HepG2 (cell line): ENCODE data around the gene KCNJ4. TPM values are rescaled to one million over a fixed set of nuclear protein-coding genes. Genes with fewer than 3 reads are reported as not detected.

Experiments
- HDAC2 ChIP-seq: sonication (generic); formaldehyde crosslinking; IDR thresholded peaks from 2 replicates; pipeline ENCODE4 v1.4.0; 2020; ENCODE audit warnings: missing genetic modification reagents
- HNF4A ChIP-seq: sonication (generic); formaldehyde crosslinking; IDR thresholded peaks from 2 replicates; pipeline ENCODE4 v1.4.0; 2020; ENCODE audit warnings: missing genetic modification reagents
- KDM1A ChIP-seq: IDR thresholded peaks from 2 replicates; pipeline ENCODE4 v1.6.1; 2016; ENCODE audit warnings: missing compliant biosample characterization
- STAG1 ChIP-seq: sonication (generic); formaldehyde crosslinking; IDR thresholded peaks from 2 replicates; pipeline ENCODE4 v1.4.0; 2020; ENCODE audit warnings: missing genetic modification reagents
- TRIM24 ChIP-seq: sonication (generic); formaldehyde crosslinking; IDR thresholded peaks from 2 replicates; pipeline ENCODE4 v1.8.0; 2022; ENCODE audit warnings: mild to moderate bottlenecking, missing genetic modification reagents
- ZMYM3 ChIP-seq: sonication (generic); formaldehyde crosslinking; IDR thresholded peaks from 2 replicates; pipeline ENCODE4 v1.5.1; 2020; ENCODE audit warnings: mild to moderate bottlenecking, missing genetic modification reagents
- ZNF619 ChIP-seq: sonication (generic); formaldehyde crosslinking; IDR thresholded peaks from 2 replicates; pipeline ENCODE4 v1.4.0; 2020; ENCODE audit warnings: mild to moderate bottlenecking, missing genetic modification reagents
- ZNF629 ChIP-seq: sonication (generic); formaldehyde crosslinking; conservative IDR thresholded peaks from 2 replicates; pipeline ENCODE4 v1.5.0; 2020; ENCODE audit warnings: missing genetic modification reagents
- ZNF768 ChIP-seq: sonication (generic); formaldehyde crosslinking; IDR thresholded peaks from 2 replicates; pipeline ENCODE4 v1.4.0; 2020; ENCODE audit warnings: missing genetic modification reagents
- polyA plus RNA-seq, 8 experiments: library from polyadenylated mRNA; depleted of rRNA in 3 of 8; stranded (reverse) in 7 of 8; unstranded in 1 of 8; fragments of >200 nt; fragmentation: Illumina TruSeq in 4 of 8; extraction: Trizol in 4 of 8; gene quantifications; 2 replicates each; pipeline versions ENCODE4 v1.2.1 to v1.2.3, GENCODE V29; 2011 to 2016; ENCODE audit warnings: low read depth in 4 of 8, missing spikeins in 1 of 8, mixed read lengths in 1 of 8; ENCODE audit not compliant: insufficient read depth in 1 of 8
- total RNA-seq, 5 experiments: library from RNA; depleted of rRNA; stranded (reverse); fragments of >200 nt; fragmentation: Illumina TruSeq; extraction: Trizol; gene quantifications; 2 replicates each; pipeline ENCODE4 v1.2.3, GENCODE V29; 2016; ENCODE audit warnings: low read depth in 1 of 5
- TF ChIP-seq, protein P1 (sequence below): sonication (generic); formaldehyde crosslinking; IDR thresholded peaks from 2 replicates; pipeline ENCODE4 v1.9.0; 2022; ENCODE audit warnings: missing genetic modification reagents, mild to moderate bottlenecking, borderline replicate concordance
- TF ChIP-seq, protein P2 (sequence below): sonication (generic); formaldehyde crosslinking; IDR thresholded peaks from 2 replicates; pipeline ENCODE4 v1.5.0; 2020; ENCODE audit warnings: mild to moderate bottlenecking, missing genetic modification reagents
- TF ChIP-seq, protein P3 (sequence below): sonication (generic); formaldehyde crosslinking; IDR thresholded peaks from 2 replicates; pipeline ENCODE4 v1.4.0; 2020; ENCODE audit warnings: missing genetic modification reagents
- TF ChIP-seq, protein P4 (sequence below): sonication (generic); formaldehyde crosslinking; IDR thresholded peaks from 2 replicates; pipeline ENCODE4 v1.5.0; 2020; ENCODE audit warnings: mild to moderate bottlenecking, missing genetic modification reagents
- TF ChIP-seq, protein P5 (sequence below), 2 experiments: sonication (generic) in 1 of 2; formaldehyde crosslinking in 1 of 2; IDR thresholded peaks; 2 replicates each; pipeline versions ENCODE4 v1.5.1 to v1.6.1; 2011 to 2020; ENCODE audit warnings: borderline replicate concordance in 1 of 2, low read depth in 1 of 2, low read length in 1 of 2, mild to moderate bottlenecking in 1 of 2, missing genetic modification reagents in 1 of 2, moderate library complexity in 1 of 2
- TF ChIP-seq, protein P6 (sequence below): sonication (generic); formaldehyde crosslinking; IDR thresholded peaks from 2 replicates; pipeline ENCODE4 v1.5.1; 2020; ENCODE audit warnings: missing genetic modification reagents, mild to moderate bottlenecking, borderline replicate concordance

KCNJ4 gene
- total and polyA plus RNA-seq, 2 of the 13 experiments (the other 11 are each of a cell fraction or from before 2014, with no cell fraction given): not detected

DNA sequence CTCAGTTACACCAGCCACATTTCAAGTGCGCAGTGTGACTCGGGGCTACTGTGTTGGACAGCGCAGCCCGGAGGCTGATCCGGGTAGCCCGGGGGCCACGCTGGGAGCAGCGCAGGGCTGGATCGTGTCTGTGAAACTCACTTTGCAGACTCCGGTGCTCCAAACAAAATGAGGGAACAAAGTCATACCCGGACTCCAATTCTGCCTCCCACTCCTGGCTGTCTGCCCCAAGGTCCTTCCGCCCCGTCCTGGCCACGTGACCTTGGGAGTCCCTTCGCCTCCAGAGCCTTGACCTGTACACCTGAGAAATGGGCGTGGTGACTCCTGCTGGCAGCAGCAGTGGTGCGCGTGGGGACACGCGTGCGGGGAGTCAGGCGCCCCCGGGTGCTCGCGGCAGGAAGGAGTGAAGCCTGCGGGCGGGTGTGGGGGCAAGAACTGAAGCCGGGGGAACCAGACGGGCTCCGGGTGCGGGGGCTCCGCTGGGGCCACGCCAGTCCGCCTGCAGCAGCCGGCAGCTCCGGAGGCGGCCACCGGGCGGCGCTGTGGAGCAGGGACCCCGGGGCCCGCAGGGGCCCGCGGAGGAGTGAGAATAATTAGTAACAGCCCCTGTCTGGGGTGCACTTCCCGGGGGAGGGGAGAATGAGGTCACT, 42.4 kb downstream of the KCNJ4 start (continued):
- TF ChIP-seq ZNF619 (CRISPR knock-in tag) (0 out of 2 replicates have a peak, but pooled peaks have one; percentile 47), HDAC2 (CRISPR knock-in tag) (peak; percentile 21; the same call in 1 of the 2 replicates), ZNF629 (CRISPR knock-in tag) (peak; percentile 99), ZMYM3 (CRISPR knock-in tag) (peak; percentile 98), STAG1 (CRISPR knock-in tag) (peak; percentile 44), ZNF768 (CRISPR knock-in tag) (no peak), KDM1A (peak; percentile 94), TRIM24 (CRISPR knock-in tag) (no peak), HNF4A (CRISPR knock-in tag) (0 out of 2 replicates have a peak, but pooled peaks have one; percentile 19)
- TF ChIP-seq, protein P1, sequence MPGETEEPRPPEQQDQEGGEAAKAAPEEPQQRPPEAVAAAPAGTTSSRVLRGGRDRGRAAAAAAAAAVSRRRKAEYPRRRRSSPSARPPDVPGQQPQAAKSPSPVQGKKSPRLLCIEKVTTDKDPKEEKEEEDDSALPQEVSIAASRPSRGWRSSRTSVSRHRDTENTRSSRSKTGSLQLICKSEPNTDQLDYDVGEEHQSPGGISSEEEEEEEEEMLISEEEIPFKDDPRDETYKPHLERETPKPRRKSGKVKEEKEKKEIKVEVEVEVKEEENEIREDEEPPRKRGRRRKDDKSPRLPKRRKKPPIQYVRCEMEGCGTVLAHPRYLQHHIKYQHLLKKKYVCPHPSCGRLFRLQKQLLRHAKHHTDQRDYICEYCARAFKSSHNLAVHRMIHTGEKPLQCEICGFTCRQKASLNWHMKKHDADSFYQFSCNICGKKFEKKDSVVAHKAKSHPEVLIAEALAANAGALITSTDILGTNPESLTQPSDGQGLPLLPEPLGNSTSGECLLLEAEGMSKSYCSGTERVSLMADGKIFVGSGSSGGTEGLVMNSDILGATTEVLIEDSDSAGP (CRISPR knock-in tag): peak; percentile 63; the same call in 1 of the 2 replicates
- TF ChIP-seq, protein P2, sequence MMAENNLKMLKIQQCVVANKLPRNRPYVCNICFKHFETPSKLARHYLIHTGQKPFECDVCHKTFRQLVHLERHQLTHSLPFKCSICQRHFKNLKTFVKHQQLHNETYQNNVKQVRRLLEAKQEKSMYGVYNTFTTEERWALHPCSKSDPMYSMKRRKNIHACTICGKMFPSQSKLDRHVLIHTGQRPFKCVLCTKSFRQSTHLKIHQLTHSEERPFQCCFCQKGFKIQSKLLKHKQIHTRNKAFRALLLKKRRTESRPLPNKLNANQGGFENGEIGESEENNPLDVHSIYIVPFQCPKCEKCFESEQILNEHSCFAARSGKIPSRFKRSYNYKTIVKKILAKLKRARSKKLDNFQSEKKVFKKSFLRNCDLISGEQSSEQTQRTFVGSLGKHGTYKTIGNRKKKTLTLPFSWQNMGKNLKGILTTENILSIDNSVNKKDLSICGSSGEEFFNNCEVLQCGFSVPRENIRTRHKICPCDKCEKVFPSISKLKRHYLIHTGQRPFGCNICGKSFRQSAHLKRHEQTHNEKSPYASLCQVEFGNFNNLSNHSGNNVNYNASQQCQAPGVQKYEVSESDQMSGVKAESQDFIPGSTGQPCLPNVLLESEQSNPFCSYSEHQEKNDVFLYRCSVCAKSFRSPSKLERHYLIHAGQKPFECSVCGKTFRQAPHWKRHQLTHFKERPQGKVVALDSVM (CRISPR knock-in tag): 0 out of 2 replicates have a peak, but pooled peaks have one; percentile 16
- TF ChIP-seq, protein P3, sequence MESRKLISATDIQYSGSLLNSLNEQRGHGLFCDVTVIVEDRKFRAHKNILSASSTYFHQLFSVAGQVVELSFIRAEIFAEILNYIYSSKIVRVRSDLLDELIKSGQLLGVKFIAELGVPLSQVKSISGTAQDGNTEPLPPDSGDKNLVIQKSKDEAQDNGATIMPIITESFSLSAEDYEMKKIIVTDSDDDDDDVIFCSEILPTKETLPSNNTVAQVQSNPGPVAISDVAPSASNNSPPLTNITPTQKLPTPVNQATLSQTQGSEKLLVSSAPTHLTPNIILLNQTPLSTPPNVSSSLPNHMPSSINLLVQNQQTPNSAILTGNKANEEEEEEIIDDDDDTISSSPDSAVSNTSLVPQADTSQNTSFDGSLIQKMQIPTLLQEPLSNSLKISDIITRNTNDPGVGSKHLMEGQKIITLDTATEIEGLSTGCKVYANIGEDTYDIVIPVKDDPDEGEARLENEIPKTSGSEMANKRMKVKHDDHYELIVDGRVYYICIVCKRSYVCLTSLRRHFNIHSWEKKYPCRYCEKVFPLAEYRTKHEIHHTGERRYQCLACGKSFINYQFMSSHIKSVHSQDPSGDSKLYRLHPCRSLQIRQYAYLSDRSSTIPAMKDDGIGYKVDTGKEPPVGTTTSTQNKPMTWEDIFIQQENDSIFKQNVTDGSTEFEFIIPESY: peak; percentile 47; the same call in 1 of the 2 replicates
- TF ChIP-seq, protein P4, sequence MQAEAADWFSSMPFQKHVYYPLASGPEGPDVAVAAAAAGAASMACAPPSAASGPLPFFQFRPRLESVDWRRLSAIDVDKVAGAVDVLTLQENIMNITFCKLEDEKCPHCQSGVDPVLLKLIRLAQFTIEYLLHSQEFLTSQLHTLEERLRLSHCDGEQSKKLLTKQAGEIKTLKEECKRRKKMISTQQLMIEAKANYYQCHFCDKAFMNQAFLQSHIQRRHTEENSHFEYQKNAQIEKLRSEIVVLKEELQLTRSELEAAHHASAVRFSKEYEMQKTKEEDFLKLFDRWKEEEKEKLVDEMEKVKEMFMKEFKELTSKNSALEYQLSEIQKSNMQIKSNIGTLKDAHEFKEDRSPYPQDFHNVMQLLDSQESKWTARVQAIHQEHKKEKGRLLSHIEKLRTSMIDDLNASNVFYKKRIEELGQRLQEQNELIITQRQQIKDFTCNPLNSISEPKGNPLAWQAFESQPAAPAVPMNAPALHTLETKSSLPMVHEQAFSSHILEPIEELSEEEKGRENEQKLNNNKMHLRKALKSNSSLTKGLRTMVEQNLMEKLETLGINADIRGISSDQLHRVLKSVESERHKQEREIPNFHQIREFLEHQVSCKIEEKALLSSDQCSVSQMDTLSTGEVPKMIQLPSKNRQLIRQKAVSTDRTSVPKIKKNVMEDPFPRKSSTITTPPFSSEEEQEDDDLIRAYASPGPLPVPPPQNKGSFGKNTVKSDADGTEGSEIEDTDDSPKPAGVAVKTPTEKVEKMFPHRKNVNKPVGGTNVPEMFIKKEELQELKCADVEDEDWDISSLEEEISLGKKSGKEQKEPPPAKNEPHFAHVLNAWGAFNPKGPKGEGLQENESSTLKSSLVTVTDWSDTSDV (CRISPR knock-in tag): 0 out of 2 replicates have a peak, but pooled peaks have one; percentile 39
- TF ChIP-seq, protein P5, sequence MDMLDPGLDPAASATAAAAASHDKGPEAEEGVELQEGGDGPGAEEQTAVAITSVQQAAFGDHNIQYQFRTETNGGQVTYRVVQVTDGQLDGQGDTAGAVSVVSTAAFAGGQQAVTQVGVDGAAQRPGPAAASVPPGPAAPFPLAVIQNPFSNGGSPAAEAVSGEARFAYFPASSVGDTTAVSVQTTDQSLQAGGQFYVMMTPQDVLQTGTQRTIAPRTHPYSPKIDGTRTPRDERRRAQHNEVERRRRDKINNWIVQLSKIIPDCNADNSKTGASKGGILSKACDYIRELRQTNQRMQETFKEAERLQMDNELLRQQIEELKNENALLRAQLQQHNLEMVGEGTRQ (IDR thresholded peaks at IDR 0.05; ENCODE audit: low read depth, low read length): peak; percentile 10; the same call in 1 of the 2 replicates
- TF ChIP-seq, protein P5 (CRISPR knock-in tag; IDR thresholded peaks at IDR 0.05; ENCODE audit: borderline replicate concordance): peak; percentile 61; the same call in 1 of the 2 replicates
- TF ChIP-seq, protein P6, sequence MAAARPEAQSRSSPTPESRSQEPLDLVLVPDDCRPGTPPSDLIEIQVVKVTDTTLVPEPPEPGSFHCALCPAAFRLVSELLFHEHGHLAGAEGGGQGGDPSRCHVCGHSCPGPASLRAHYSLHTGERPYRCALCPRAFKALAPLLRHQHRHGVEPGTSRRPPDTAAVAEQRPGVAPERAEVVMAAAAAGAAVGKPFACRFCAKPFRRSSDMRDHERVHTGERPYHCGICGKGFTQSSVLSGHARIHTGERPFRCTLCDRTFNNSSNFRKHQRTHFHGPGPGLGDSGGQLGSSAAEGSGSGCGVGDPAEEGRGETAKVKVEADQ (CRISPR knock-in tag): no peak
